B cell (primary cell): ENCODE results near the gene EPG5.

Experiments used
- EZH2 ChIP-seq: IDR thresholded peaks from 2 replicates; pipeline ENCODE4 v1.6.1; 2012; ENCODE audit warnings: borderline replicate concordance, low read depth, mild to moderate bottlenecking, moderate library complexity, low read length; ENCODE audit not compliant: insufficient read depth, poor library complexity, severe bottlenecking
- TF ChIP-seq, protein P1 (sequence below): fragments of 200-600 bp; IDR thresholded peaks from one replicate; pipeline ENCODE4 v1.8.0; 2022; ENCODE audit warnings: antibody characterized with exemption, mild to moderate bottlenecking

DNA sequence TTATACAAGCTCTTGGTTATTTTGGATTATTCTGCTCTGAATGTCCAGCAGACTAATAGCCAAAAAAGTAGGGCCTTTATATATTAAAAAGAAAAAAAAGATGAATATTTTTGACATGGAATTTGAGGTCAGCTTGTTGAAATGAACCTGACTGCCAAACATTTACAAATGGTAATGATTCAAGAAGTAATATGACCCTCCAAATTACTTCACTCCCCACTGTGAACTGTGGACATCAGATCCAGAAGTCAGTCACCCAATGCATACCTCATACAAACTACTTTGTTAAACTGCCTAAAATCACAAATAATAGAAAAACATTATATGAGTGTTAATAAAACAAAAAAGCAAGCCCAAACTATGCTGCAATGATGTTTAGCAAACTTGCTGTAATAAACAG, 10.0 kb downstream of the EPG5 start:
- TF ChIP-seq, protein P1, sequence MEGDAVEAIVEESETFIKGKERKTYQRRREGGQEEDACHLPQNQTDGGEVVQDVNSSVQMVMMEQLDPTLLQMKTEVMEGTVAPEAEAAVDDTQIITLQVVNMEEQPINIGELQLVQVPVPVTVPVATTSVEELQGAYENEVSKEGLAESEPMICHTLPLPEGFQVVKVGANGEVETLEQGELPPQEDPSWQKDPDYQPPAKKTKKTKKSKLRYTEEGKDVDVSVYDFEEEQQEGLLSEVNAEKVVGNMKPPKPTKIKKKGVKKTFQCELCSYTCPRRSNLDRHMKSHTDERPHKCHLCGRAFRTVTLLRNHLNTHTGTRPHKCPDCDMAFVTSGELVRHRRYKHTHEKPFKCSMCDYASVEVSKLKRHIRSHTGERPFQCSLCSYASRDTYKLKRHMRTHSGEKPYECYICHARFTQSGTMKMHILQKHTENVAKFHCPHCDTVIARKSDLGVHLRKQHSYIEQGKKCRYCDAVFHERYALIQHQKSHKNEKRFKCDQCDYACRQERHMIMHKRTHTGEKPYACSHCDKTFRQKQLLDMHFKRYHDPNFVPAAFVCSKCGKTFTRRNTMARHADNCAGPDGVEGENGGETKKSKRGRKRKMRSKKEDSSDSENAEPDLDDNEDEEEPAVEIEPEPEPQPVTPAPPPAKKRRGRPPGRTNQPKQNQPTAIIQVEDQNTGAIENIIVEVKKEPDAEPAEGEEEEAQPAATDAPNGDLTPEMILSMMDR: no peak
- no peak for TF ChIP-seq EZH2
